ENCODE data around the gene DOCK8. TPM values are rescaled to one million over a fixed set of nuclear protein-coding genes. Genes with fewer than 3 reads are reported as not detected.

The DOCK8 gene
- total RNA-seq, 1 experiment from 2014 or later: 1.4 TPM

- Histone ChIP-seq H4K5ac (ENCODE audit: insufficient read length, low read depth, low read length) (no peak overlapping the region), H4K8ac (replicated peaks; ENCODE audit: insufficient read length, low read depth, low read length) (no peak overlapping the region), H2AK5ac (ENCODE audit: insufficient read length, low read length) (no peak overlapping the region), H2BK120ac (ENCODE audit: low read depth, low read length, poor library complexity, severe bottlenecking) (no peak overlapping the region), H3K9ac (ENCODE audit: extremely low read depth, insufficient read length, low read length) (no peak overlapping the region), H2AFZ (ENCODE audit: low read length) (no peak overlapping the region), H3K27me3 (ENCODE audit: insufficient read depth, low read length) (no peaks in the 10 kb centered on the region), H3K23me2 (ENCODE audit: insufficient read length, low read depth, low read length, poor library complexity, severe bottlenecking) (no peaks in the 10 kb centered on the region), H2BK20ac (ENCODE audit: low read depth, low read length, poor library complexity, severe bottlenecking) (no peak overlapping the region), H3K18ac (ENCODE audit: insufficient read length, low read depth, low read length) (no peak overlapping the region), H3K9me3 (ENCODE audit: control insufficient read depth, low read depth, low read length) (no peaks in the 10 kb centered on the region), H3T11ph (ENCODE audit: low read length) (no peak overlapping the region), H3K23ac (ENCODE audit: insufficient read length, low read depth, low read length) (no peak overlapping the region), H3K4me1 (ENCODE audit: insufficient read depth, low read length) (no peaks in the 10 kb centered on the region), H2BK15ac (ENCODE audit: low read depth, low read length) (no peak overlapping the region), H2BK5ac (ENCODE audit: insufficient read length, low read length) (no peak overlapping the region), H3K14ac (ENCODE audit: insufficient read depth, low read length) (no peak overlapping the region), H3K4ac (ENCODE audit: low read depth, low read length) (no peak overlapping the region), H3K4me2 (ENCODE audit: insufficient read depth, insufficient read length, low read length) (no peak overlapping the region), H3K56ac (ENCODE audit: insufficient read length, low read depth, low read length) (no peak overlapping the region), H2BK12ac (ENCODE audit: insufficient read length, low read depth, low read length) (no peak overlapping the region), H4K20me1 (ENCODE audit: control insufficient read depth, insufficient read depth, insufficient read length) (no peaks in the 10 kb centered on the region), H3K27ac (ENCODE audit: insufficient read length, low read depth, low read length) (no peak overlapping the region), H4K91ac (ENCODE audit: insufficient read length, low read depth, low read length) (no peak overlapping the region), H3K79me2 (ENCODE audit: insufficient read depth, low read length) (no peaks in the 10 kb centered on the region), H3K79me1 (ENCODE audit: insufficient read depth, low read depth, low read length, poor library complexity, severe bottlenecking) (no peaks in the 10 kb centered on the region)
- H3K27ac Mint-ChIP-seq: no peak overlapping the region
- no peaks in the 10 kb centered on the region; the same call in 1 of the 2 replicates for H3K27me3 Mint-ChIP-seq (ENCODE audit: low read depth)
- no peaks in the 10 kb centered on the region for H3K9me3 Mint-ChIP-seq
- no peak overlapping the region for H3K4me3 Mint-ChIP-seq
- no peaks in the 10 kb centered on the region for H3K4me1 Mint-ChIP-seq
- no peak for DNase-seq
- H3K36me3 Mint-ChIP-seq (ENCODE audit: insufficient read depth in 1 of 3, low read depth in 3 of 3): no peaks in the 10 kb centered on the region
- no peak for TF ChIP-seq CTCF (conservative IDR thresholded peaks at IDR 0.05)
- WGBS (ENCODE audit: extremely low coverage, insufficient read length, low lambda C conversion rate): no CpG with 5 or more reads among the region's 8 CpGs
Measured at GRCh38 chr9:278651-279050, 64.0 kb downstream of the DOCK8 start.
